ENCODE results near the gene CDC14B.
A peak's percentile ranks its signal among the peaks of the same experiment; 100 is the strongest.

Gene CDC14B

DNA sequence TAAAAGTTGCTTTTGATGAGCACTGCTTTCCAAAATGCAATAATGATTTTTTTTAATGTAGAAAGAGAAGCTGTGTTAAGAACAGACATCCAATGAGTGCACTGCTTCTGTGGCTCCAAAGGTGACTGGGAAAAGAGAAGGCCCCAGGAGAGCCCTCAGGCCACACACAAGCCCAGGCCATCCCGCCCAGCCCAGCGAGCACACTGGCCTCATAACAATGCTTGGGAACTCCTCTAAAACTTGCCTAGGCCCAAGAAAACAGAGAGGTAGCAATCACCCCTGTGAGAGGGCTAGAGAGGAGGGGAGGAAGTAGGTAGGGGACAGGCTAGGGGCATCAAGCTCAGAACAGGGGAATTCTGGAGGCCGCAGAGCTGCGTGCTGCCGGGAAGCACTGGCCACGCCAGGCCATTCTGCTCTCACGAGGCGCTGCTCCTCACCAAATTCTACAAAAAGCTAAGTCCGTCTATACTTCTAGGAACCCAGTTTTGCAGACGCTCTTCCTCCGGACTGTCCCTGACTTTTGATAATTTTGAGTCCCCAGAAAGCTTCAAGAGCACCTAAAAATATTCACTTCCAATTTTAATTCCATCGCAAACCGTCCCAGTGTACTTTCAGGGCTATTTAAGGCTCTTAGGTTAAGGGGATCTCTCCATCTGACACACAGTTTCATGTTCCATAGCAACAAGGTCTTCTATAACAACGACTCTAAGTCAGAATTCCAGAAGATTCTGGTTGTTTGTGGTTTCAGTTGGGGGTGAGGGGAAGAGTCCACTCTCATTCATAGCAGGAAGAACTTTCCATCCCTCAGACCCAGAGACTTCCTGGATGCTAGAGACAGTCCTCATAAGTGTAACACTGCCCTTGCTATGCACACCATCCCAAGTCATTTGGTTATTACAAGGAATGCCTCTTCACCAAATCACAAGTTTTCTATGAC, 118.7 kb downstream of the CDC14B start:
- no peak for DNase-seq

DNA sequence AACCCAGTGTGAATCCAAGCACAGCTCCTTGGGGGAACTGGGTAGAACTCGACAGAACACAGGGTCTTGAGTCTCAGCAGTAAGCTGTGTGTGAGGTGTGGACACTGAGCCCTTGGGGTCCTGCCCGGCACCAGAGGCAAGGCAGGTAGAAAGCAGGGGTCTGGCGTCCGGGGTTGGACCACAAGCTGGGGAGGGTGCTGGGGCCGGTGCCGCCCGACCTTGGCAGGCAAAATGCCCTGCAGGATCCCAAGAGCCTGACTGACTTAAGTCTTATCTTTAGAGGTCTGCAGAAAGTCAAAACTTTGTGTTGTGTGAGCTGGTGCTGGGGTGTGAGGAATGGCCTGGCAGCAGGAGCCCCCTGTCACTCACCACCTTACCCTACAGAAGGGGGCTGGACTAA, 120.4 kb downstream of the CDC14B start:
- no peak for DNase-seq

DNA sequence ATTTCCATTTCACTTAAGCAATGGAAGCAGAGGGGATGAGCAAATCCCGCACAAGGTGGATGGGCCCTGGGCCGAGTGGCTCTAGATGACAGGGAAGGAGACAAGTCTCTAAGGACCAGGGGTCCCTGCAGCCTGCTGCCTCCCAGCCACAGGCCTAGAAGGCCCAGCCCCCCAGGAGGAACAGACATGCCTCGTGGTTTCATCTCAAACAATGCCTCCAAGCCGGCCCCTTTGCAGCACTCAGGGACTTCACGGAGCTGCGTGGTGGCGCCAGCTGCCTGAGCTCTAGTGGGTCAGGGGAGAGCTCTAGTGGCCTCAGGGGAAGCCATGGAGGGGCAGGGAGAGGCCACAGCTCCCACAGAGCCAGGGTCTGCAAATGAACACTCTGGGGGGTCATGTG, 120.8 kb downstream of the CDC14B start:
- no peak for DNase-seq

DNA sequence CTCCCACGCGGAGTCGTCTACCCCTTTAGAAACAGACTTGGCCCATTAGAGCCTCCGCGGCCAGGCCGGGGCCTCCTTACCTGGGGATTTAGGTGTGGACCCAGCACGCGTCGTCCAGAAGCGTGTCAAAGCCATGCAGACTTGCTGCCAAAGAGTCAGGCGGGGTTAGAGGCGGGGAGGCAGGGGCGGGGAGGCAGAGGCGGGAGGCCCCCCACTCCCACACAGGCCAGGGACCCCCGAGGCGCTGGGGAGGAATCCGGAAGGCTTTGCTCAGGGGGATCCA, 122.6 kb downstream of the CDC14B start:
- no peak for DNase-seq

DNA sequence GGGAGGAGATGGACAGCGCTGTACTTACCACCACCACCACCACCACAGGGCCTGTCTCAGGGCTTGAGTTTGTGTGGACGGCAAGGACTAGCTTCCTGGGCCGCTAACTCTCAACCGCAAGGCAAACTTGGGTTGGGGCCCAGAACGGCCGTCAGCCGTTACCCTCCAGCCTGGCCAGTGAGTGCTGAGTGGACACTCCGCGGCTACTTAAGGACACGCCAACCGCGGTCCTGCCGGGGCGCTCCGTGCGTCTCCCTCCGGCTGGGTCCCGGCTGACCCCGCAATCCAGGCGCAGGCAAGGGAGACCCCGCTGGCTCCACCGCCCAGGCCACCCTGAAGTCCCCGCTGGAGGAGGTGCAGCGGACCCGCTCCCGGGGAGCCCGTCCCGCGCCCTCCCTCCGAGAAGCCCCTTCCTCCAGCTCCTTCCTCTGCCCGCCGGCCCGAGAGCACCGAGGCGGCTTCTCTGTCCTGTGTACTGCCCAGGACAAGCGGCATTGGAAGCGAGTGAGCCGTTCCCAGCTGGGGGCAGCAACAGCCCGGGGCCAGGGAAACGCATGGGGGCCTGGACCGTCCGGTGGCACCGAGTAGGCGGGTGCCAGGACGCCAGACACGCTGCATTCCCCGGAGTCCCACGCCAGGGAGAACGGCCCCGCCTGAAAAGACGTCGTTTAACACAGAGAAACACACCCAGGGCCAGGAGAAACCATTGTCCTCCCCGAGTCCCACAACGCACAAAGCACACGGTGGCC, 123.1 kb downstream of the CDC14B start:
- DNase-seq = no peak

DNA sequence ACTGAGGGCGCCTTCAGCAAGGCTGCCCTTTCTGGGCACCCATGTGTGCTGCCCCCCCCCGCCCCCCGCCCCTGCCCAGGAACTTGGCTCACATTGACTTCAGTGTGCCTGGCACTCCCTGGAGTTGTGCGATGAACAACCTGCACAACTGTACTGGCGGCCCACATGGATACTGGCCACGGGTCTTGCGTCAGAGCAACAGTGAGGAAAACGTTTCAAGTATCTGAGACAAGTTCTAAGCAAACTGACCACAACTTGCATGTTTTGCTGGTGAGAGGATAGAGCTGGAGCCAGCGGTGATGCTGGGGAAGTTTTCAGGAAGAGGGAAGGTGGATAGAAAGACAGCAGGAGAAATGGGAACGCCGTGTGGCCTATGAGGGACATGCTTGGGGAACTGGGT, 124.3 kb downstream of the CDC14B start:
- DNase-seq = no peak

DNA sequence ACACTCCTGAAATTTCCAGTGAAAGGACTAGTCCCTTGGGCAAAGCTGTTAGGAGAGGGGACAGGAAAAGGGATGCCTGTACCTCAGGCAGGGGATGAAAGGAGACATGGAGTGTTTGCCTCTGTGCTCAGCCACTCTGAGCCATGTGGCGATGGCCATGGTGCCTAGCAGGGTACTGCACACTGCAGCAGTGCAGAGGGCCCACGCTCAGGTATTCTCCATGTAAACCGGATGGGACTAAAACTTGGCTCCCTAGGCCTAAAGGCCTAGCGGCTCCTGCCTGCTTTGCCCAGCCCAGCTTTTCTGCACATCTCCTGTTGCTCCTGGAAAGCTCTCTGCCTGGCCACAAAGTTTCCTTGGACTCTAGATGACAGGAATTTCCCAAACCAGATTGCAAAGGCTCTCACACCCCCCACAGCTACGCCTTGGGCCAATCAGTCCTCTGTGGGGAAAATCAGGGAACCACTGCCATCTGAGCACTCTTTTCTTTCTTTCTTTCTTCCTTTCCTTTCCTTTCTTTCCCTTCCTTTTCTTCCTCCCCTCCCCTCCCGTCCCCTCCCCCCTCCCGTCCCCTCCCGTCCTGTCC, 125.3 kb downstream of the CDC14B start:
- DNase-seq = no peak

DNA sequence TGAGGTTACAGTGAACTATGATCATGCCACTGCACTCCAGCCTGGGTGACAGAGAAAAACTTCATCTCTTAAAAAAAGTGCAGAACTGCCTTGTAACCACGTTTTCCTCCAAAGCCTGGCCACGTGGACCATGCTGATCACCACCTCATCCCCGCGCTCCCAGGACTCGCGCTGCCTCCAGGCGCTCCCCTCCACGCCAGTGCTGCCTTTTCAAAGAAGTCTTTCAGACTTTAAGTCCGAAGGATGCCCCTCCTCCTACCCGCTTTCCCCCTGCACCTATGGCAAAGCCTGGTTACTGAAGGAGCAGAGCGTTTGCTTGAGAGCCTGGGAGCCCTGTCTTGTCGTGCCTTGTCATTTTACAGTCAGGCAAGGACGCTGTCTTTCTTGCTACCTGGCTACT, 125.9 kb downstream of the CDC14B start:
- no peak for DNase-seq

DNA sequence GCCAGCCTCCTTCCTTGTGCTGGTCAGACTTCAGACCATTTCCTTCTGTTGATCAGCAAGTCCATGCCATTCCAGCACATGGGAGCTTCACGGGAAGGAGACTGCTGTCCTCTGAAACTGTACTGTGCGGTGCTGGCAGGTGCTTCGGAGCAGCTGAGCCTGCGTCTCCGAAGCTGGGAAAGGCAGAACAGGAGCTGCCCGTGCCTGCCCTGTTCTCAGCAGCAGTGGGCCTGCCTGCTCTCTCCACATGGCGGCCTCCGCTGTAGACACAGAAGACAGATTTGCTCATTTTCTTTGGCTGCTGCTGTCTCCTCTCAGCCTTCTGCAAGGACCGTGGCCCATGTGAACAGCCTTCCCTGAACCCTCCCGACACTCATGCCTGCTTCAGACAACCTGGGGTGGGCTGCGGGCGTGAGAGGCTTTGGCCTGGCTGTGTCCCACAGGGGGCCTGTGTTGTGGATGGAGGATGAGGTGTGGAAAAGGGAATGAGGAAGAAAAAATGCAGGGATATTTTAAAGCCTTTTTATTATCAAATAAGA, 126.6 kb downstream of the CDC14B start:
- no peak for DNase-seq

DNA sequence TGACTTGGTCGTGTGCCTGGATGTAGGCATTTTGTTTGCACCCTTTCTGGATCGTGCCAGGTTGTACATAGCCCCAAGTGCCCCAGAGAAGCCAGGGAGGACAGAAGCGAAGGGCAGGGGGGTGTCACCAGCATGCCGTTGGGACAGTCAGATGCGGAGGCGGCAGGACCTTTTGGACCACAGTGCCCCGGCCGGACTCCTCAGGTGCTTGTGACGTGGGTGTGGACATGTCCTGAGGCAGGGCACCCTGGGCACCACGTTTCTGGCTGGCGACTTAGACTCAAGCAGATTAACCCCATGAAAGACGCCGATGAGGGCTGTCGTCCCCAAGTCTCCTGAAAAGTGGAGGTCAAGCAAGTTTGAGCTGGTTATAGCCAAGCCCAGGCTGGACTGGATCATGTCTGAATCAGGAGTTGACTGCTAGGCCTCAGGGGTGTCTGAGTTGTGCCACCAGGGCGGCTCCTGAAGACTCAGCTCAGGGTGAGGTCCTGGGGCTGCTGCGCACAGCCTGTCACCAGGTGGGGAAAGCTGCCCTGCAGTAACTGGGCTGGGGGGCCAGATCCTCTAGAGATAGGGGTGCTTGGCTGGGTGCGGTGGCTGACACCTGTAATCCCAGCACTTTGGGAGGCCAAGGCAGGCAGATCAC, 127.6 kb downstream of the CDC14B start:
- DNase-seq = no peak

DNA sequence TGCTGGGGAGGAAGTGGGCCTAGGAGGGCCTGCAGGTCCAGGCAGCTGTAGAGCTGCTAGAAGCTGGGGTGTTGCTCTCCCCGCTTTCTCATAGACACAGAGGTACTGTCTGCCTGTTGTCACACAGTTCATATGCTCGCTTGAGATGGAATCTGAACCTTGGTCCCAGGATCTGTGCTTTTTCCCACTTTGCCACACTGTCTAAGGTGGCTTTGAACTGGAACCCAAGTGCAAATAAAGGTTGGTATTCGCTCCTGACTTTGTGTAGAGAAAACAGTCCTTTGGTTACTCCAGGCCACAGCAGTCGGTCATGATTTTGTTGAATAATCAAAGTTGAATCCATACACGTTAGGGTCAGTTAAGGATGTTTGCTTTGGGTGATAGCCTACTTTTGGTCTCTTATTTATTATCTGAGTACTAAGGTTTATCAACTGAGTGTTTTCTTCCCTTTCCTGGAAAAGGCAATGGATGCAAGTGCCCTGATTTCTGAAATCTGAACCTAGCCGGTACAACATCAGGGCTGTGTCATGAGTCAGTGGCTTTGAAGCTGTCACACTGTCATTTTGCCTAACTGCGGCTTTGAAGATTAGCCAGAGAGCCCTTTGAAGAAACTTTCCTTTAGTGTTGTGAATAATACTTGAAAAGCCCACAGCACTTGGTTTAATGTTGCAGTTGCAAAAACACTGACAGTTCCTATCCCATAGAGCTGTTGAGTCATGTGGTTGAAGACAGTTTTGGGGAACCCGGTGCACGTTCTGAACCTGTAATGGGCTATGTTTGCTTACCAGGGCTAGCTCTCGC, 128.4 kb downstream of the CDC14B start:
- peak; percentile 39 for DNase-seq

DNA sequence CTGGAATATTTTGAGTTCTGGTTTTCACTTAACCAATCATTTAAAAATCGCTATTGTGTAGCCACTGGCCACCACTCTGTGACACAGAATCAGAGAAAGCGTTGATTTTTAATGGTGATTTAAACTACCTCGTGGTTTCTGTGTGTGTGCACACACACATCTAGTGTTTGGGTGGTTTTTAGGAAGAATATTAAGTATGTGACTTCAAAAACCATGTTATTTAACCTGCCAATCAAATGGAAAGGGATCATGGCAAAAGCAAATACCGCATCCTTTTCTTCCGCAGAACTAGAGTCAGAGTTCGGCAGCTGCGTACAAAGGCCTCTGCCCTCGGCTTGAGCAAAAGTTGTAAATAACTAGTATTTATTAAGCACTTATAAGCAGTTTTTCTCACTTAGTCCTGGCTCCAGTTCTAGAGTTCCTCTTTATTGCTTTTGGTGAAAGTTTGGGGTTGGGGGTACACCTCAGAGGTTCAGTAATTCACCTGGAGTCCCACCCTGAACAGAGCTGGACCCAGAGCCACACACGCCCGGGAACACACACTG, 129.0 kb downstream of the CDC14B start:
- no peak for DNase-seq

DNA sequence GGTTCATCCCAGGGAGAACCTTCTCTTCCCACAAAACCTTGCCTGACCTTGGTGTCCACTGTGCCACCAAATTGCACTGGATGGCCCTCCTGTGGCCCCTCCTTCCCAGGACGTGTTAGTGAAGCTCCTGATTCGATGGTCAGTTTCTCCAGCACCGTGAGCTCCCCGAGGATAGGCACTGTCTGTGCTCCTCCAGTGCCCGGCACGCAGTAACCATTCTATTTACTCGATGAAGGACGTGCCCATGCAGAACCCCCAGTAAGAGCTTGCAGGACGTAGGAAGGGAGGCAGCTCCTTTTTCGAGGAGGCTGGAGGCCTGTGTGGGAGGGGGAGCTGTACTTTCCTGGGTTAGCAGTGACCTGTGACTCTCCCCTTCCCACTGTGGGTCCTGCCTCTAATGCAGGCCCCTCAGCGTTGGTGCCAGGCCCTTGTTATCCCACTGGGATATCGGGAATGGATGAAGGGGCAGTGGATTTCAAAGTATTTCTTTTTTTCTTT, 130.1 kb downstream of the CDC14B start:
- DNase-seq = no peak

DNA sequence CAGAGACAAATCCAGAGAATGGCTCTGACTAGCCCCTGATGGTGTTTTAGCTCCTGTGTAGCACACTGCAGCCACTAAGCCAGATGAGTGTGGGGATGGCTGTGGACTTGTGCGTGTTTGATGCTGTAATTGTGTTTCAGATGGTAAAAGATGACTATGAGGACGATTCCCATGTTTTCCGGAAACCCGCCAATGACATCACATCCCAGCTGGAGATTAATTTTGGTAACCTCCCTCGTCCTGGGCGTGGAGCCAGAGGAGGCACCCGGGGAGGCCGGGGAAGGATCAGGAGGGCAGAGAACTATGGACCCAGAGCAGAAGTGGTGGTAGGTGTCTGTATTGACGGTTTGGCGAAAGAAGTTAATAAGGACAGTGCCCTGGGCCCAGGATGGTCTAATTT, 131.7 kb downstream of the CDC14B start:
- DNase-seq = no peak

DNA sequence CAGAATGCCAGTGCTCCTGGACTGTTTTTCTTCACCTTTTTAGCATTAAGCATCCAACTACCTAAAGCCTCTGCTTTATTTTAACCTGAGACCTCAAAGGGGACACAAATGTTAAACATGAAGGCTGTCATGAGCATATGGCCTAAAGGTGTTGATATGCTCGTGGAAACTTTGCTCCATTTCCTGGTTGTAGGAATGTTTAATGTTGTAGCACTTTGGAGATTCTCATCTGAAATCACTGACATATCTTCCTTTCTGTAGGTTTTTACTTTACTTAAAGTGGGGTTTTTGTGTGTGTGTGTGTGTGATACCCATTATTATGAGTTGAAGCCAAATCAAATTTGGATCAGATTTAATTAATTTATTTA, 132.6 kb downstream of the CDC14B start:
- no peak for DNase-seq

DNA sequence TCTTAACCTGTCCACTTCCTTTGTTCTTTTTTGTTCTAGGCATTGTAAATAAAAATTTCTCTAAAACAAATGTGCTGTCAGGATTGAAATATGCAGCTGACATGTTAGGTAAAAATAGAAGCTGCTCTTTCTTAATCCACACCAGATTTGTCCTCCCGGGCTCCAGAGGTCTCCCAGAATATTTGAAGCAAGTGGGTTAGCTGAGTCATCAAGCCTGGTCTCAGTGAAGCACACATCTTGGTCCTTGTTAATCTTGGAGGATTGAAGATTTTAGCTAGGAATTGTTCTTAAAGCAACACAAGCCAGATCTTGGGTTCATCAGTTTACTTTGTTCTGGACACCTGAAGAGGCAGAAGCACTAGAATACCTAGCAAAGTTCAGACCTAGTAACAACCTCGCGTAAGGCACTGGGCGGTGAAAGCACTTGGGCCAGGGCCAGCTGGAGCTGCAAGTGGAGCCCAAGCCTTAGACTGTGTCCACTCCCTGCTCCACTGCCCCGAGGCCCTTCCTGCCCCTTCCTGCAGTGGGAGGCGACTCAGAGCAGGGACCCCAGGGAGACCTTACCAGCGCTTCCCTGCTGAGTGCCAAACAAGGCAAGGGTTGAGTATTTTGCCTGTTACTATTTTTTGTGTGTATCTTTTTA, 133.1 kb downstream of the CDC14B start:
- no peak for DNase-seq

DNA sequence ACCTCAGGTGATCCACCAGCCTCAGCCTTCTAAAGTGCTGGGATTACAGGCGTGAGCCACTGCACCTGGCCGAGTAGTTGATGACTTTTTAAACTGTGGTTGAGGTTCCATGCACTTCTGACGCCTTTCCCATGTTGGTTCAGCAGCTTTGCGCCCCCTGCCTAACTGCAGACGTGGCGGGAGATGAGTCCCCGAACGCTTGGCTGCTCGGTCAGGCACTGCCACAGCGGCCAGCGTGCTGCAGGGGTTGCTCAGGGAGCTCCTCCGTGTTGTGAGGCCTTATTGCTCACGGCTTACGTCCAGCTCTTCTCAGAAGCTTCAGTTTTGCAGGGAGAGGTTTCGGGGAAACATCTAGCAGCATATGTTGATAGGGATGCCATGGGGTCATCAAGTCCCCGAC, 134.4 kb downstream of the CDC14B start:
- no peak for DNase-seq

DNA sequence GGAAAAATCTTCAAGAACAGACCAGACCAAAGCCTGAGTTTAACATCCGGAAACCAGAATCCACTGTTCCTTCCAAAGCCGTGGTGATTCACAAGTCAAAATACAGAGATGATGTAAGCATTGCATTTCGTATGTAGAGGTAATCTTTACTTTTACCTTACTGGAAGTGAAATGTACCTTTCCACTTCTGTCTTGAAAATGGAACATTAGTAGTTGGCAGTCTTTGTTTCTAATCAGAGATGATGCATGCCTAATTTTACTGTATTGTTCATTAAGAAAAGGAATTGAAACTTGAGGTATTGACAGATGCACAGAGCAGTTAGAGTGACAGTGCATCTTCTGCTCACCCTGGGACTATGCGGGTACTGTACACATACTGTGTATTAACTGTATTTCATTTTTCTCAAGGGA, 135.1 kb downstream of the CDC14B start:
- DNase-seq = no peak

DNA sequence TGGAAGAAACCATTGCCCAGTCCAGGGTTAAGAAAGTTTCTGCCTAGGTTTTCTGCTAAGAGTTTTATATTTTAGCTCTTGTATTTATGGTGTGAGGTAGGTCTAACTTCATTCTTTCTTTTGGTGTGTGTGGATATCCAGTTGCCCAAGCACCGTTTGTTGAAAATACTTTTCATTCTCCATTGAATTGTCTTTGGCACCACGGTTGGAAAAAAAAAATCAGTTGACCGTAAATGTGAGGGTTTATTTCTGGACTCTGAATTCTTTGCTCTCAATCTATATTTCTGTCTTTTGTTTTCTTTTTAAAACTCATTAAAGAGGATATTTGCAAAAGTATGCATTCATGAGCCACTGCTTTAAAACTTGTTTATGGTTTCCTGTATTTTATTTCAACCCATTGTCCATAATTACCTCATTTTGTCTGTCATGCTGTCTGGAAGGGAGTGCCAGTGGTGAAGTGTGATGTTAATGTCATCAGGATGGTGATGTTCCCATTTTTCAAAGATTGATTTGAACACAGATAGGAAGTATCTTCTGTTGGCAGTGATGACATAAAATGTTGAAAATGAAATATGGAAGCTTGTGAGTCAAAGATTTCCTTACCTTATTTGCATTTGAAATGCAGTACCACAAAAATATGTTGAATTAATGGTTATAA, 135.8 kb downstream of the CDC14B start:
- no peak for DNase-seq

DNA sequence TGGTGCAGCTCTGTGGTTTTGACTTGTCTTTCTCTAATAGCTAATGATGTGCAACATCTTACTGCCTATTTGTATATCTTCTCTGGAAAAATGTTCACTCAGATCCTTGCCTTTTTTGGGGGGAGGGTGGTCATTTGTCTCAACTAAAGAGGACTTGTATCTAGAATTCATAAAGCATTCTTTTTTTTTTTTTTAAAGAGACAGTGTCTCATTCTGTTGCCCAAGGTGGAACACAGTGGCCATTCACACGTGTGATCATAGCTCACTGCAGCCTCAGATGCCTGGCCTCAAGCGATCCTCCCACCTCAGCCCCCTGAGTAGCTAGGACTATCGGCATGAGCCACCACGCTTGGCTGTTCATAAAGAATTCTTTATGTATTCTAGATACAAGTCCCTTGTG, 136.4 kb downstream of the CDC14B start:
- no peak for DNase-seq

DNA sequence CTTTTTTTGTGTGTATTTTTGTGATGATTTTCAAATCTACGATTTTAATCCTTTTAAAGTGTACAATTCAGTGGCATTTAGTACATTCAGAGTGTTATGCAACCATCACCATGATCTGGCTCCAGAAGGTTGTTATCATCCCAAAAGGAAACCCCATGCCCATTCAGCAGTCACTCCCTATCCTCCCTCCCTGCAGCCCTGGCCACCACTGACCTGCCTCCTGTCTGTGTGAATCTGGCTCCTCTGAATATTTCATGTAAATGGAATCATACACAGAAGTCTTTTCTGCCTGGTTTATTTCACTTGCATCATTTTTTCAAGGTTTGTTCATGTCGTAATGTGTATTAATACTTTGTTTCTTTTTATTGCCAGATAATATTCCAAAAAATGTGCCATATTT, 137.2 kb downstream of the CDC14B start:
- no peak for DNase-seq

Measured in stimulated activated CD4-positive, alpha-beta T cell treated with anti-CD3 and anti-CD28 coated beads, Interleukin-15, amount 100 ng/mL, for 24 hours (primary cell).